Measurements from ENCODE around the gene PDYN.

PDYN gene

DNA sequence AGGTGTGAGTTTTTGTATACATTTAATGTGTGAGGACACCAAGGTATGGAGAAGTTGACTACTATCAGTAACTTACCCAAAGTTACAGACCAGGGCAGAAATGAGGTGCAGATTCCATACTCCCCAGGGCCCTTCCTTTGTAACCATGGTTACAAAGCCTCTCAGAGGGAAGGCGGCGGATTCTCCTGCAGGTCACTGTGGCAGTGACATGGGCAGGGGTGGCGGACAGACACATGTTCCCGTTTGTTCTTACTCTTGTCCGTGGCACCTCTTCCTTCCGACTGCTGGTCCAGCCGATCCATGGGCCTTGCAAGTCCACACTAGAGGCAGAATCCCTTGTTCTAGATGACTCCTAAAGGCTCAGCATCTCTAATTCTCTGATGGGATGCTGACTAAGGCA, 43.0 kb downstream of the PDYN start:
- TF ChIP-seq, protein P1, sequence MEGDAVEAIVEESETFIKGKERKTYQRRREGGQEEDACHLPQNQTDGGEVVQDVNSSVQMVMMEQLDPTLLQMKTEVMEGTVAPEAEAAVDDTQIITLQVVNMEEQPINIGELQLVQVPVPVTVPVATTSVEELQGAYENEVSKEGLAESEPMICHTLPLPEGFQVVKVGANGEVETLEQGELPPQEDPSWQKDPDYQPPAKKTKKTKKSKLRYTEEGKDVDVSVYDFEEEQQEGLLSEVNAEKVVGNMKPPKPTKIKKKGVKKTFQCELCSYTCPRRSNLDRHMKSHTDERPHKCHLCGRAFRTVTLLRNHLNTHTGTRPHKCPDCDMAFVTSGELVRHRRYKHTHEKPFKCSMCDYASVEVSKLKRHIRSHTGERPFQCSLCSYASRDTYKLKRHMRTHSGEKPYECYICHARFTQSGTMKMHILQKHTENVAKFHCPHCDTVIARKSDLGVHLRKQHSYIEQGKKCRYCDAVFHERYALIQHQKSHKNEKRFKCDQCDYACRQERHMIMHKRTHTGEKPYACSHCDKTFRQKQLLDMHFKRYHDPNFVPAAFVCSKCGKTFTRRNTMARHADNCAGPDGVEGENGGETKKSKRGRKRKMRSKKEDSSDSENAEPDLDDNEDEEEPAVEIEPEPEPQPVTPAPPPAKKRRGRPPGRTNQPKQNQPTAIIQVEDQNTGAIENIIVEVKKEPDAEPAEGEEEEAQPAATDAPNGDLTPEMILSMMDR (IDR thresholded peaks at IDR 0.05; ENCODE audit: extremely low read depth, missing control alignments), result no peak
- DNase-seq (ENCODE audit: low spot score), result no peak

- TF ChIP-seq, protein P1 (IDR thresholded peaks at IDR 0.05; ENCODE audit: extremely low read depth, missing control alignments), result no peak
- DNase-seq (ENCODE audit: low spot score), result no peak
Observed at GRCh38 chr20:1949347-1950100, 44.3 kb downstream of the PDYN start.

GRCh38 chr20:1947535-1947846, 46.4 kb downstream of the PDYN start:
- DNase-seq (ENCODE audit: low spot score), result no peak
- TF ChIP-seq, protein P1 (IDR thresholded peaks at IDR 0.05; ENCODE audit: extremely low read depth, missing control alignments), result no peak

GRCh38 chr20:1946762-1947534, 46.9 kb downstream of the PDYN start:
- TF ChIP-seq, protein P1 (IDR thresholded peaks at IDR 0.05; ENCODE audit: extremely low read depth, missing control alignments), result no peak
- no peak for DNase-seq (ENCODE audit: low spot score)

GRCh38 chr20:1946442-1946761, 47.5 kb downstream of the PDYN start:
- no peak for DNase-seq (ENCODE audit: low spot score)
- TF ChIP-seq, protein P1 (IDR thresholded peaks at IDR 0.05; ENCODE audit: extremely low read depth, missing control alignments), result no peak

DNA sequence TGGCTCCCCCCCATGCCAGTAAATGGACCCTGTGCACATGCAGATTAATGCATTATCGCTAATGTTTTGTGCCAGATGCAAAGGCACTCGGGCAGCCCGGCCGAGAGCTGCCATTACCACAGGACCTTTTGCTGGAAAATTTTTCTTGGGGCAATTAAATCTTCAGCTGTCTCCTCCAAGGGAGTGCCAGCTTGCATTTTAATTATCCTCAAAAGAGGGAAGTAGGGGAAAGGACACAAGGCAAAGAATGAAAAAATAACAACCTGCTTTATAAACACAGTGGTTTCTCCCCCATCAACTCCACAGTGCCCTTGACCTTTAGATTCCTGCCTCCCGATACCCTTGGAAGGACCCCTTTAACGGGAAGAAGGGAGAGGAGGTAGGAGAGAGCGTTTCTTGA, 48.2 kb downstream of the PDYN start:
- DNase-seq (ENCODE audit: low spot score), result no peak
- TF ChIP-seq, protein P1 (IDR thresholded peaks at IDR 0.05; ENCODE audit: extremely low read depth, missing control alignments), result no peak

DNA sequence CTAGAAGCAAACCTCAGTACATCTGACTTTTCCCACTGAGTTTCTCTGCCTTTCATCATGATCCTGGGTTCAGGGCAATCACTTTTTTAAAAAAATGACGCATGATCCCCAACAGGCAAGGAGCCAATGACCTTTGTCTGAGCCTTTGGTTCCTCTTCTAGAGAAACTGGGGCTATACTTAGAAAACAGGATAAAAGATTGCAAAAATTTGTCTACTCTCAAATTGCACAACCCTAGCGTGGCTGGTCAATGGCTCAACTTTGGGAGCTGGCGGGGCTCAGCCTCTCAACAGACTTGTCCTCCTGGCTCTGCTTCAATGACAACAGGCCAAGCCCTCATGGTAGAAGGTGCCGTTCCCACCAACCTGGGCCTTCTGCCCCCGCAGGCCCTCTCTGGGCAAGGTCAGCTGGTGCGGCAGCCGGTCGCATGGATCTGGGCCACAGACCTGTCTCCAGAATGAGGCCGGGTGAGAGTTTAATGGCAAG, 48.7 kb downstream of the PDYN start:
- DNase-seq (ENCODE audit: low spot score), result no peak

More for the DNA sequence above, 48.7 kb downstream of the PDYN start:
- TF ChIP-seq, protein P1 (IDR thresholded peaks at IDR 0.05; ENCODE audit: extremely low read depth, missing control alignments), result no peak
